Kidney glomerular epithelial cell (primary cell): ENCODE data around the gene IDH1.
"Not testable (repeated sequence)": the region's sequence is repeated elsewhere in the genome, so short reads cannot be mapped to it uniquely, and the experiment has no call there.

Source experiments
- DNase-seq: peaks from one replicate; lab custom pipeline; 2025; lab: John Stamatoyannopoulos, UW

IDH1 gene

DNA sequence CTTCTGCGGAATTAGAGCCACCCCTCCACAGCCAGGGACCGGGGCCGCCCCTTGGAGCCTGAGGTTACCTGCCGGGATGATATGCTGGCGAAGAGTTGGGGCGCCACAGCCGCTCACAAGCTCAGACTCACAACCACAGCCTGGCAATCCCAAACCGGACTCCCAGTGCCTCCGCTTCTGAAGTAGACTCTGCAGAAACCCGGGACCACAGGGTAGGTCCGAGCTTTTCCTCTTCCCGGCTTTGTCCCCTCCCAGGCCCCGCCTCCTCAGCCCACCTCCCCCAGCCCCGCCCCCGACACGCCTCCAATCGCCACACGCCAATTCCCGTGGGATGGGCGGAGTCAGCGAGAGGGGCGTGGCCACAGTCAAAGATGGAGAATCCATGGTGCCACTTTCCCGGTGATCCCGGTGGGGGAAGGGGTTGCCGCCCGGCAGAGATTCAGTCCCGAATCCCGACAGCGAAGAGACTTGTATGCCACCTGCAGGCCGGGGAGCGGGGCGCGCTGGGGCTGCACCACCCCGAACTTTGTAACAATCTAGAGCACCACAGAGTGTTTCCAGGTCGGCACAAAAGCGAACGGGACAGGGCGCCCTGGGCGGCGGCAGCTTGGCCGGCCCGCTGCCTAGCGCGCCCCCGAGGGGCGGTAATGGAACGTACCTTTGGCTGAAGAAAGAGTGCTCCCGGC, at the start of gene IDH1:
IDH1 (minus strand) TSS at position 201 of the 686 bp plus-strand sequence. CDS start 3,520 bp downstream, outside the sequence.
- DNase-seq: peak; percentile 95

DNA sequence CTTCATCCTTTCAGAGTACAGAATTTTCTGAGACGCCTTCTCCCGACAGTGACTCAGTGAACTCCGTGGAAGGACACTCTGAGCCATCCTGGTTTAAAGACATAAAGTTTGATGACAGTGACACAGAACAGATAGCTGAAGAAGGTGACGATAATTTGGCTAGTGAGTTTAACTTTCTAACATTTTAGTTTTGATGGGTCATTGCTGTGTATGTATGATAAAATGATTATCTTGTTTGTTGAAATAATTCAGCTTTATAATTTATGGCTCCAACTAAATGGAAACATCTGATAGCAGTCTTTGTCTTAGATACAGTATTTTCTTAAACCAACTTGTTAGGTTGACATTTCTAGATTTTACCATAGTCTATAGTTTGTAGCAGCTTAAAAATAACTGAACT, 49.3 kb upstream of the IDH1 start:
- DNase-seq: no peak

DNA sequence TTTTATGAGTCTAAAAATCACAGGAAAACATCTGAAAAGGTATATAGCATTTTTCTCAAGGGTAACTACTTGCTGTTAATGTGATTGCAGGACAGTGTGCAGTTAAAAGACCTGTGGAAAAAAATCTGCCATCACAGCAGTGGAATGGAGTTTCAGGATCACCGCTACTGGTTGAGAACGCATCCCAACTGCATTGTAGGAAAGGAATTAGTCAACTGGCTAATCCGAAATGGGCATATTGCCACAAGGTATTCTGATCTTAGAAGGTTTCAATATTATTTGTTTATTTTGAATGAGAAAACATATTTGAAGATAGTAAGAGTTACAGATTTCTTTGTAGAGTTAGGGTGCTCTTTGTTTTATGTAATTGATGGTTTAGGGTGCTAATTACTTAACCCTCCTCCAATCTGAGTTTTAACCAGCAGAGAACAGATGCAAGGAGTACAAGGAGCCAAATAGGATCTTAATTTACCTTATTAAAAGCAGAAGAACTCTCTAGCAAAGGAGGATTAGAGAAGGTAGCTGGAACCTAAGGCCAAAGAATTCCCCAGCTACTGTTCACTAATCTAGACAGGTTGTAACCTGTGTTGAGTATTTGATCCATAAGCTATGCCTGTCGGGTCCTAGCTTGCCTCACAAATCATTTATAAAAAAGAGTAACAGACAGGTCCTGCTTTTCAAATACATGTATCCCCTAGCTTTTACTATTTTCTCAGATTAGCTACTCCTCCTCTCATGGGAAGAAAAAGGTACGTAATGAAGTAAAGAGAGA, 46.2 kb upstream of the IDH1 start:
- no peak for DNase-seq

DNA sequence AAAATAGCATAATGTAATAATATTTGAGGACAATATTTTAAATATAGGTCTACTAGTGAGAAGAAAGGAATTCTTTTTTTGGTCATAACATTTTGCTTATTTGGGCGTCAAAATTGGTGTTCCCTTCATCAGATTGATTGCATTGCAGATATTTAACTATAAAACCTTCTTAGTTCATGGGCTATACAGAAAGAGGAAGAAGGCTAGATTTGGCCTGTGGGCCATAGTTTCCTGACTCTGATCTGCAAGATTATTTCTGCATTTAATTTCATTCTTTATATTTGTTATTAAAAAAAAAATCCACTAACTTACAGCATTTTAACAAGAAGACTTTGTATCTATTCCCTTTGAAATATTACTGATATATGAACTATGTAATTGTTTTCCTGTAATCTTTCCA, 43.1 kb upstream of the IDH1 start:
- no peak for DNase-seq

DNA sequence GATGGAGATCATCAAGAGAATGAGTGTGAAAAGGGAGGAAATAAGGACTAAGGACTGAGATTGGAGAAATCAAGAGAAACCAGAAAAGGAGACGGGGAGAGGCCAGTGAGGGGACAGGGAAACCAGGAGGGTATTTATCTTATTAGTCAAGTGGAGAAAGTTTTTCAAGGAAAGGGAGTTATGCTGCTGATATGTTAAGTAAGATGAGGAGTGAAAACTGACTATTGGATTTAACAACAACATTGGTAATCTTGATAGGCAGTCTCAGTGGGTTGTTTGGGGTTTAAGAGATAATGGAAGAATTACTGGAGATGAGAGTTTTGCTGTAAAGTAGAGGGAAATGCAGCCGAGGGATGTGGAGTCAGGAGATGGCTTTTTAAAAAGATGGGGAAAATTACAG, 41.7 kb upstream of the IDH1 start:
- DNase-seq: no peak

DNA sequence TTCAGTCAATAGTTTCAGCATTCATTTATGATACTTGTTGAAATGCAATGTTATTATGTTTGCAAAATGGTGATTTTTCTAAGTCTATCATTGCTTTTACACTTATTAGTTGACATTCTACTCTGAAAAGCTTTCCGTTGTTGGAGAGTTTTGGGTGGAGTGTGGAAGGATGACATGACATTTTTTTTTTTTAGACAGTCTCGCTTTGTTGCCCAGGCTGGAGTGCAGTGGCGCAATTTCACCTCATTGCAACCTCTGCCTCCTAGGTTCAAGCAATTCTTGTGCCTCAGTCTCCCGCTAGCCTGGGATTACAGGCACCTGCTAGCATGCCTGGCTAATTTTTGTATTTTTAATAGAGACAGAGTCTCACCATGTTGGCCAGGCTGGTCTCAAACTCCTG, 41.0 kb upstream of the IDH1 start:
- DNase-seq: no peak

DNA sequence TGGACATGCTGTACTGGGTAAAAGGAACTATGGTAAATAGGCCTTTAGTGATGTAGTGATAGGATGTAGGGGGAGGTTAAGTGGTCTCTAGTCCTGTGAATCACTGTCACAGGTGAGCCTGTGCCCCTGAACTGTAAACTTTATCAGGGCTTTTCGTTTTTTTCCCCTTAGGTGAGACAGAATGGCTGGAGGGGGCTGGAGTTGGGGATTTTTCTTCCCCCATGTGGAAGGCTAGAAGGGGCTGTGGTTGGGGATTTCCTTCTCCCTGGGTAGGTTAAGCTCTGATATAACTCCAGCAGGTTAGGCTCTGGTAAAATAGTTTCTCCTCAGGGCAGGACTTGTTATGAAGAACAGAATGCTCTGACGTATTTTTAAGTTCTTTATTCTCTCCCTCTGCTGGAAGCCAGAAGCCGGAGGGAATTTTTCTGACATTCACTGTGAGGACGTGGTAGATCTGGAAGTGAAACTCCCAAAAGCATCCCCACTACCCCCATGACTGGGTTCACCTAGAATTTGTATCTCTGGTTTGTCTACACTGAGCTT, 39.7 kb upstream of the IDH1 start:
- DNase-seq: no peak

DNA sequence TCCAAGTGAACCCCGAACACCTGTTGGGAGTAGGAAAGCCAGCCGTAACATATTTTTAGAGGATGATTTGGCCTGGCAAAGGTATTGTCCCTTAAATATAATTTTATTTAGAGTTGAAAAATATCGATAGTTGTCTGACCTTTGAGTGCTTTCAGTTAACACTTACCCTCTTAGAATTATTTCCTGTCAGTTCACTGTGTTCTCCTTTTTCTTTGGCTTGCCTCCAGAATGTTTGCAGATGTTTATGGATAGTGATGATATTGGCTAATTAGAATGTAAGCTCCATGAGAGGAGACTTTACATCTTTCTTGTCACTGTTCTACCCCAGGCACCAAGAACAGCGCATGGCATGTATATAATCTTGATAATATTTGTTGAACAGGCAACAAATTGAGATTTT, 31.0 kb upstream of the IDH1 start:
- DNase-seq: no peak

DNA sequence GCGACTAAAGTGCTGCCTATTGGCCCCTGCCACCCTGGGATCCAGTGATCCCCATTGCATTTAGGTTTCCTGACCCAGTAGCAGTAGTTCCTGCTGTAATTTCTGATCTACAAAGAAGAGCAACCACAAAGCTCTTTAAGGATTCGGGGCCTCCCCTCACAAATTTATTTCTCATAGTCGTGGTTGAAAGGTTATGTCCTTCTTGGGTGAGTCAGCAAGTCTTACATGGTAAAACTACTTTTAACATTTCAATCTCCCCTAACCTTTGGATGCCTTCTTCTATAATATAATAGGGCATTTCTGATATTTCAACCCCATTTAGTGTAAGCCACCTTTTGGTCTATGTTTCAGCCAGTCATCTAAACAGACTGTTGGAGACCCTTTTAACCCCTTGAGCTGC, 26.1 kb upstream of the IDH1 start:
- DNase-seq: no peak

DNA sequence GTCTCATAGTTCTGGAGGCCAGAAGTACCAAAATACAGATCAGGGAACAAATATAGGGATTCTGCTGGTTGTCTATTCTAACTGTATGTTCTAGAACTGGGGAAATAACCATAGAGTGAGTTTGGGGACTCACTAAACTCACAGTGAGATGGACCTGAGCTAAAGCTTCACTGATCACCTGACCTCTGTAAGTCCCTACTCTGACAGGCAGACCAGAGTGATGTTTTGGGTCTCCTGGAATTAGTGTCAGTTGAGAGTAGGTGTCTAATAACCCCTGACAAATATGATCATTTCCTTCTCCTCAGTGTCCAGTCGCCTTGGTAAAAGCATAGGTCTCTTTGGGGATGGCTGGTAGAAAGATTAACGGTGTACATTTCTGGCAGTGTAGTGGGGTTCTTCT, 25.4 kb upstream of the IDH1 start:
- DNase-seq: no peak

DNA sequence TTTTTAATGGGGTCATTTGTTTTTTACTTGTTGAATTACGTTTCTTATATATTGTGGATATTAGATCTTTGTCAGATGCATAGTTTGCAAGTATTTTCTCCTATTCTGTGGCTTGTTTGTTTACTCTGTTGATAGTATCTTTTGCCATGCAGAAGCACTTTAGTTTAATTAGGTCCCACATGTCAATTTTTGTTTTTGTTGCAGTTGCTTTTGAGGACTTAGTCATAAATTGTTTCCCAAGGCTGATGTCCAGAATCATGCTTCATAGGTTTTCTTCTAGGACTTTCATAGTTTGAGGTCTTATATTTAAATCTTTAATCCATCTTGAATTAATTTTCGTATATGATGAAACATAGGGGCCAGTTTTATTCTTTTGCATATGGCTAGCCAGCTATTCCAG, 24.4 kb upstream of the IDH1 start:
- DNase-seq: no peak

DNA sequence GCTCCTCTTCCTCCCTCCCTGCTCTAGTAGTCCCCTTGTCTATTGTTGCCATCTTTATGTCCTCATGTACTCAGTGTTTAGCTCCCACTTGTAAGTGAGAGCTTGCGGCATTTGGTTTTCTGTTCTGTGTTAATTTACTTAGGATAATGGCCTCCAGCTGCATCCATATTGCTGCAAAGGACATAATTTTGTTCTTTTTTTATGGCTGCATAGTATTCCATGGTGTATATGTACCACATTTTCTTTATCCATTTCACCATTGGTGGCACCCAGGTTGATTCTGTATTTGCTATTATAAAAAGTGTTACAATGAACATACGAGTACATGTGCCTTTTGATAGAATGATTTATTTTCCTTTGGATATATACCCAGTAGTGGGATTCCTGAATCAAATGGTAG, 23.7 kb upstream of the IDH1 start:
- DNase-seq: no peak

DNA sequence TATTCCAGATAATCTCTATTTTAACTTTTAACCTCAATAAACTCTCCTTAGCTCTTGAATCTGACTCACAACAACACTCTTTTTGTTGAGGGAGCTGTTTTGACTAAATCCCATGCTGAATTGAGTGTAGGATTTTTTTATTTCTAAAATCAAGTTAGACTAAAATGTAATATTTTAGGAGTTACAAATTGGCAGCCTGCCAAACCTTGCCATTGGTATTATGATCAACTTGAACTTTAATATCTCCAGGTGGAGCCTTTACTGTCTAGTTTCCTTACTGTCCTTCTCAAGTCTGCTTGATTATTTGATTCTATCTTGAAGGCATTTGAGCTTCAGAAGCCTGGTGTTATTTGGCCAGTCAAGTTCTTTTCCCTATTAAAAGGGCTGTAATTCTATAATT, 19.9 kb upstream of the IDH1 start:
- no peak for DNase-seq

DNA sequence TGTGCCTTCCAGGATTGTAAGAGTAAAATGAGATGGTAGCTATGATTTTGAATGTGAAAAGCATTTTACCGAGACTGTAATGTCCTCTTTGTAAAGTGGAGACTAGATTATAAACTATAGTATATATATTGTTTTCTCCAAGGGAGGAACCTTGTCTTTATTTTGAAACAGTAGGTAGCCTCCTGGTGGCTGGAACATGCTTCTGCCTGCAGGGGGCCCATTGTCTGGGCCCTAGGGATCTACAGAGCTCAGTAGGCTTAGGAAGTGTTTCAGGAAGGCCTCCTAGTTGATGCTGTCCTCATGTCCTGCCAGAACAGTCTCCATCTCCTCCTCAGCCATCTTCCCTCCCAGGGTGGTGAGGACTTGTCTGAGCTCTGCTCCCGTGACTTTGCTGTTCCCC, 14.2 kb upstream of the IDH1 start:
- no peak for DNase-seq

DNA sequence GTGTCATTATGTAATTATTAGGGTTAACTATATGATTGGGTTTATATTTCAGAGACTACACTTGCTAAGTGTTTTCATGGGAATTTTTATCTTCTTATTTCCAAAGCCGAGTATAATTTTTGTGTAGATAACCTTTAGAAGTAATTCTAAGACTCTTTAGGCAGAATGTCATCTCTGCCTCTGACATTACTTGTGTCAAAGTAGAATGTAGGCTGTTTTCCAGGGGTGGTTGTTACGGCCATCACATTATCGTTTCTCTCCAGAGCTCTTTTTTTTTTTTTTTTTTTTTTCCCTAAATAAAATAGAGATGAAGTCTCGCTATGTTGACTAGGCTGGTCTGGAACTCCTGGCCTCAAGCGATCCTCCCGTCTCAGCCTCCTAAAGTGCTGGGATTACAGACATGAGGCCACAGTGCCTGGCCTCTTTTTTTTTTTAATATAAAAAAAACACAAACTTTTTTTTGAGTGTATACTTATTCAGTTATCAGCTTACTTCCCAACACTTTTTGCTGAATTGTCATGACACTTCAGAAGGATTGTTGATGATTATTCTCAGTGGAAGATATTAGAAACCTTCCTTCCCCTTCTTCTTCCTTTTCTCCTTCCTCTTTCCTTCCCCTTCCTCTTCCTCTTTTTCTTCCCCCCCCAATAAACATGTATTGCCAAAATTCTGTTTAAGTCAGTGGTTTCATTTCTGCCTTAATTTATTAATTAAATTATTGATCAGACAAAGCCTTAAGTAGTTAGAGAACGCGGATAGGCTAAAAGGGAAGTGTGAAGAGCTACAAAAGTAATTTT, 13.5 kb upstream of the IDH1 start:
- DNase-seq: no peak

DNA sequence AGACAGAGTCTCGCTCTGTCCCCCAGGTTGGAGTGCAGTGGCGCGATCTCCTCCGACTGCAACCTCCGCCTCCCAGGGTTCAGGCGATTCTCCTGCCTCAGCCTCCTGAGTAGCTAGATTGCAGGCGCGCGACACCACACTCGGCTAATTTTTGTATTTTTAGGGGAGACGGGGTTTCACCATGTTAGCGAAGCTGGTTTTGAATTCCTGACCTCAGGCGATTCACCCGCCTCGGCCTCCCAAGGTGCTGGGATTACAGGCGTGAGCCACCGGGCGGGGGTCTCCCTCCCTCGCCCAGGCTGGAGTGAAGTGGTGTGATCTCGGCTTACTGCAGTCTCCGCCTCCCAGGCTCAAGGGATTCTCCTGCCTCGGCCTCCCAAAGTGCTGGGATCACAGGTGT, 12.7 kb upstream of the IDH1 start:
- not testable (repeated sequence) for DNase-seq

DNA sequence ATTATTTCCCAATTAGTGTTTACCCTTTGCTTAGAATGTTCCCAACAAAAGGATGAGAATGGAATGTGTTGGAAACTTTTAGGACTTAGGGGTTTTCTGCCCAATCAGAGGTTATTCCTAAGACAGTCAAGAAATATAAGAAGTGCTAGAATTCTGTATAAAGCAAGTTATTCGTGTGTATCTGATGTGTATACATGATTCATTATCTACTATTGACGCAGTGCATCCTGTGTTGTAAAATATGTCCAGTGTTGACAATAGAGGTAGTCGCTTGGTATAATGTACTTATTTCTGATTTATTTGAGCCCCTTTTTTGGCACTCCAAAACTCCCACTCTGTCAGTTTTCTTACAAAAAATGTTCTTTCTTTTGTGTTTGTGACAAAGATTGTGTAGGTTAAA, 12.1 kb upstream of the IDH1 start:
- no peak for DNase-seq

DNA sequence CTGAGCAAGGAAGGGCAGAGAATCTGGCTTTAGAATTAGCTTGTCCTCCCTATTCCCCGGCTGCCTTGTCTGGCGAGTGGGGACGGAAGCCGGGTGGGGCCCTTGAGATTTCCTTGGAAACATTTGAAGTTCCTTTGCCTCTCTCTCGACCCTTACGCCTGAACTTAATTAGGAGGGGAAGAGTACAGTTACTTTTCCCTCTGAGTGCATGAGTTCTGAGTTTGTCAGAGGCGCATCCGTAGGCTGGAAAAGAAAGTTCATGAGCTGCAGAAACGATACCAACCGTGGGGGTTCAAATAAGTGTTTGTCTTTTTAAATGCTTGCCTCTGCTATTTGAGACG, 11.7 kb upstream of the IDH1 start:
- peak; percentile 8 for DNase-seq

DNA sequence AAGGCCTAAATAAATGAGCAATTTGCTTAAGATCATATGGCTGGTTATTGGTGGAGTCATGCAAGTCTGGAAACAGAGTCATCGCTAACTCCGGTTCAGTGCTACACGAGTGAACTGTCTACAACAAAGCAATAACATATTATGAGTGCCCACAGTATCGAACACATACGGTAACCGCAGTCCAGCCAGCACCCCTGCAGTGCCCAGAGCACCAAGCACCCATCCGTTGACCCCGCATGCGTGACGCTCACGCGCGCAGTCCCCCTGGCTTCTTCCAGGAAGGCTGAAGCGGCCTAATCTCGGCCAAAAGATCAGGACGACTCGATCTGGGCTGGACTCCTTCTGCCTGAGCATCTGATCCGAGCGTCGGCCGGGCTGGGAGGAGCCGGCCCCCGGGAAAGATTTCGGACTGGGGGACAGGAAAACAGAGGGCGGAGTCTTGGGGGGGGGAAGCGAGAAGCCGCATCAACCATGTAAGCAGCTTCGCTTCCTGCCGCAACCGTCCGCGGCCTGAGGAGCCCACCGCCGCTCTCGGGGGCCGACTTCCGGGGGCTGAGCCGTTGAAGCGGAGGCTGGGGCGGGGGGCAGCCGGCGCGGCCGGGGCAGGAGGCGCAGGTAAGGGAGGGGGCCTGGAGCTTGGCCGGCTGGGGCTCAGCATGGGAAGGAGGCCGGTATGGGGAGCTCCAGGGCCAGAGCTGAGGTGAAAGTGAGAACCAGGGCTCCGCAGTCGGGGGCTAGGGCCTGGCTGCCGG, 11.1 kb upstream of the IDH1 start, which contains the start of gene PIKFYVE:
PIKFYVE (plus strand) TSS at position 455 of the 752 bp plus-strand sequence. CDS start 5,265 bp downstream, outside the sequence.
- peak; percentile 98 for DNase-seq

DNA sequence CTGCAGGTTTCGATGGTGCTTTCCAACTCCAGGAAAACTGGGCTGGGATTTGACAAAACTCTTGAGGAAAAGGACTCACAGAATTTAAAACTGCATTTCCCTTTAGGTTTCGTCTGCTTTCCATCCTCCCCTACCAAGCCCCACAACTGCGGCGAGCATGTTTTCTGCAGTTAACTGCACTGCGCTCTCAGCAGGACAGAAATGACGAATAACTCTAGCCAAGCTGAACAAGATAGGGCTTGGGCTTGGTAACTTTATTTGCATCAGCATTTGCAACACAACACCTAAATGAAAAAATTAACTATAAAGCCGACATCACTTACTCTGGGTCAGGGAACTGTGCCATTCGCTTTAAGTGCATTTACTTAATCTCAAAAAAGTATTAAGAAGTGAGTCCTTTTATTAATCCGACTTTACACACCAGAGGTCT, 10.5 kb upstream of the IDH1 start:
- DNase-seq: peak; percentile 78

DNA sequence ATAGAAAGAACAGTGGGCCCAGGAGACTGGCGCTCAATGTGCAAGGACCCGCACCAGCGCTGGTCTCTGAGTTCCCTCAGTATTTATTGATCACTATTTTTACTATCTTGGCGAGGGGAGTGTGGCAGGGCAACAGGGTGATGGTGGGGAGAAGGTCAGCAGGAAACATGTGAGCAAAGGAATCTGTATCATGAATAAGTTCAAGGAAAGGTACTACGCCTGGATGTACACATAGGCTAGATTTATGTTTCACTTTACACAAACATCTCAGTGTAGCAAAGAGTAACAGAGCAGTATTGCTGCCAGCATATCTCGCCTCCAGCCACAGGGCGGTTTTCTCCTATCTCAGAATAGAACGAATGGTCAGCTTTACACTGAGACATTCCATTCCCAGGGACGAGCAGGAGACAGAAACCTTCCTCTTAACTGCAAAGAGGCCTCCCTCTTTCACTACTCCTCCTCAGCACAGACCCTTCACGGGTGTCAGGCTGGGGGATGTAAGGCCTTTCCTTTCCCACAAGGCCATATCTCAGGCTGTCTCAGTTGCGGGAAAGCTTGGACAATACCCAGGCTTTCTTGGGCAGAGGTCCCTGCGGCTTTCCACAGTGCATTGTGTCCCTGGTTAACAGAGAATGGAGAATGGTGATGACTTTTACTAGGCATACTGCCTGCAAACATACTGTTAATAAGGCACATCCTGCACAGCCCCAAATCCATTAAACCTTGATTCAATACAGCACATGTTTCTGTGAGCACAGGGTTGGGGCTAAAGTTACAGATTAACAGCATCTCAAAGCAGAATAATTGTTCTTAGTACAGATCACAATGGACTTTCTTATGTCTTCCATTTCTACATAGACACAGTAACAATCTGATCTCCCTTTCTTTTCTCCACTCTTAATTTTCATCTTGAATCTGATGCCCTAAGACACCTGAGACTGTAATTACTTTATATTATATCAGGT, 2.3 kb upstream of the IDH1 start:
- not testable (repeated sequence) for DNase-seq
